ENCODE measurements around the gene MOGAT2. TPM values are rescaled to one million over a fixed set of nuclear protein-coding genes. Genes with fewer than 3 reads are reported as not detected.

The MOGAT2 gene
- total and polyA plus RNA-seq, 2 of the 13 experiments (the other 11 are each of a cell fraction or from before 2014, with no cell fraction given): 27.2 to 27.8 TPM

- TF ChIP-seq ZNF280D (CRISPR knock-in tag; IDR thresholded peaks at IDR 0.05) (peak; percentile 51; the same call in 1 of the 2 replicates), ZFP62 (CRISPR knock-in tag; IDR thresholded peaks at IDR 0.05) (no peak), ZNF407 (CRISPR knock-in tag; IDR thresholded peaks at IDR 0.05; ENCODE audit: not compliant biosample characterization) (no peak), ARID4A (CRISPR knock-in tag; IDR thresholded peaks at IDR 0.05; ENCODE audit: borderline replicate concordance) (peak; percentile 80), HDAC1 (CRISPR knock-in tag; IDR thresholded peaks at IDR 0.05) (peak; percentile 78), ZFP37 (CRISPR knock-in tag; IDR thresholded peaks at IDR 0.05; ENCODE audit: borderline replicate concordance) (peak; percentile 63; the same call in 1 of the 2 replicates), KLF15 (CRISPR knock-in tag; IDR thresholded peaks at IDR 0.05; ENCODE audit: borderline replicate concordance) (no peak), ZNF260 (CRISPR knock-in tag; IDR thresholded peaks at IDR 0.05; ENCODE audit: borderline replicate concordance, low read depth) (no peak), ELF1 (CRISPR knock-in tag; IDR thresholded peaks at IDR 0.05) (peak; percentile 74), ZSCAN30 (CRISPR knock-in tag; IDR thresholded peaks at IDR 0.05) (no peak), NR2F1 (CRISPR knock-in tag; IDR thresholded peaks at IDR 0.05) (no peak)
These were observed 2.0 kb downstream of the MOGAT2 start (continued) for GRCh38 chr11:75719340-75720239.
